HG03432 (cell line): Measurements from ENCODE around the gene DCDC1.

Experiments
- ATAC-seq: cut with Tn5 transposase; IDR thresholded peaks from one replicate; pipeline ENCODE4 v1.9.1; 2021; ENCODE audit warnings: mild to moderate bottlenecking, moderate library complexity; ENCODE audit not compliant: unreplicated experiment

DCDC1 gene

GRCh38 chr11:30859669-30860068, 509.9 kb downstream of the DCDC1 start:
- no peak for ATAC-seq

DNA sequence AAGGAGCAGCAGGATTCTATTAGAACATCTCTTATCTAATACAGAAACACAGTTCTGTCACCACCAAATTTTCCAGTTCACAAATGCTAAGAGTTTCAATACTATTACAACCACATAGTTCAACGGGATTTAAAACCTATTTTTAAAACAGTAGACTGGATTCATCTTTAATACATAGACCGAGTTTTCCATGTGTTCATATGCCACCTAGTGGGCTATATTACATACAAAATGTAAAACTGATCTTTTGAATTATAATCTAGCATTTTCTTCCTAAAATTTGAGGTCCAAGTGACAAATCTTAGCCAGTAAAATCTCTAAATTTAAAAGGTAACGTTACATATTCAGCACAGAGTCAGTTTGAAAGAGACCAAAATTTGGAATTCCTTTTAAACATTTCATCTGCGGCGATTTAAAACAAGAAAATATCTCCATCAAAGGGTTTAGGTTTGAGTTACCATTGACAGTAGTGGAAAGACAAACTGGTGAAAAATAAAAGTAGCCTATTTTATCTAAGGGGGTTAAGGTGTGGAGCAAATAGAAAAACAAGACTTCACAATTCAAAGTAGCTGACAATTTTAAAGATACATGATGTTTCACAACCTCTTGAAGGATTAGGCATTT, 514.0 kb downstream of the DCDC1 start:
- no peak for ATAC-seq

DNA sequence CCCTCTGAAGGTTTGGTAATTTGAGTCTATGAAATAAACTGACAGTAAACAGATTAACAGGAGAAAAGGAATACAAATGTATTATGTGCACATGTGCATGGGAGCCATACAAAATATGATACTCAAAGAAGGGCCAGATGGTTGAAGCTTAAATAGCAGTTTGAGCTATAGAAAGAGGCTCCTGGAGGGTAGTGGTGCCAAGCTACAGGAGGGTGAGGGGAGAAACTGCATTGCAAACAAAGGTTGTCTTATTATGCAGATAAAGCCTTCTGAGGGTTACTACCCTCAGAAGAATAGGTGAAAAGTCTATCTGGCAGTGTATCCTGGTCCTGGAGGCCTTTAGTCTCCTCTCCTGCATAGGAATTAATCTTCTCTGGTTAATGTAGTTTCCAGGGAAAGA, 516.1 kb downstream of the DCDC1 start:
- ATAC-seq: no peak

DNA sequence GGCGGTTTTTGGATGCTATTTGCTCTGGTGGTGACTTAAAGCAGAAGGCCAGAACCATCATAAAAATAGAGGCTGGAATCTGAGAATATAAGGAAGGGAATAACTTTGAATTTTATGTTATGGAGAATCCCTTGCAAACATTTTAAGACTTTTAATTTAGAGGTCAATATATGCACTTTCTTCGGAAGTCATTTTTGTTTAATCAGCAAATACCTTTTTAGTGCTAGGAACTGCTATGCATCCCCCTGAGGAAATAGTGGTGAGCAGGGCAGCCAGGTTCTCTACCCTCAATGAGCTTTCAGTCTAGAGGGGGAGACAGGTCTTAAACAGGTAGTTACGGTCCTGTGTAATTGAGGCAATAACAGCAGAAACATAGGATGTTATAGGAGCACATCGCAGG, 516.9 kb downstream of the DCDC1 start:
- ATAC-seq: no peak

DNA sequence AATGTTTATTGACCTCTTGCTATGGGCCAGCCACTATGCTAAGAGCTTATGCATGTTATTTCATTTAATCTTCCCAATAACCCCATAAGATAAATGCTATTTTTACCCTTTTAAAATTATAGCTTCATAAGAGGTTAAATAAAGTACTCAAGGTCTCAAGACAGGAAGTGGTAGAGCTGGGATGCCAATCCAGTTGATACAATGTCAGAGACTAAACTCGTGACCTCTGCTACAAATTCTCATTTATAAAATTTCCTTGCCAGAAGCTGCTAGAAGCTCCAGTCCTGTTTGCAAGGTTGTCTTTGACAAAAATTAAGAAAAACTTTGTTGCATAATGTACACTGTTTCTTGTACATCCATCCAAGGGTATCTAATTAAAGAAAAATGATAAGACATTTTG, 517.4 kb downstream of the DCDC1 start:
- no peak for ATAC-seq

DNA sequence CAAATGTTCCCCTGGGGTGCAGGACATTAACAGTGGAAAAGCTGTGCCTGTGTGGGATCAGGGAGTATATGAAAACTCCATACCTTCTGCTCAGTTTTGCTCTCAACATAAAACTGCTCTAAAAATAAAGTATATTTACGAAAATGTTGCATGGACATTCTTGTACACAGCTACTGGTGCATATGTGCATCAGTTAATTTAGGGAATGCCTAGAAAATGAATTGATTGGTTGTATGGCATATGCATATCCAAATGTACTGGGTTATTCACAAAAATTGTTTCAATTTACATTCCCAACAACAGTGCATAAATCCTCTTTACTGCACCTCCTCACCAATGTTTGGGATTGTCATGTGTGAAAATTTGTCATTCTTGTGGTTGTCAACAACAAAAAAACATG, 532.3 kb downstream of the DCDC1 start:
- no peak for ATAC-seq

DNA sequence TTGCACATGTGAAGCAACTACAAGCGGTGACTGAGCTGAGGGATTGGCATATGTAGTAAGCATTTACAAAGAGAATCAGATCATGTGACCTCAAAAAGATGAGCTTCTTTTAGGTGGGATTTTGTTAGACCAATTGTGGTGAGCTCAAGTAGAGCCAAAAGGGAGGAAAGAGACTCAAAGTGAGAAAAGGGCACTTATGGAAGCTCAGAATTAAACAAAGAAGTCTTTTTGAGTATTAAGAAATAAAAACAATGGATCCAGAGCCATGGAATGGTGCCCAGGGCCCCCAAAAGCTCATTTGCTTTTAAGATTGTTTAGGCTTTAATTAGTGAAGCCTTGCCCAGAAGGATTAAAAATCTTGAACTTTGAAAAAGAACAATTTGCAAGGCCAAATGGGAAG, 536.7 kb downstream of the DCDC1 start:
- ATAC-seq: no peak

DNA sequence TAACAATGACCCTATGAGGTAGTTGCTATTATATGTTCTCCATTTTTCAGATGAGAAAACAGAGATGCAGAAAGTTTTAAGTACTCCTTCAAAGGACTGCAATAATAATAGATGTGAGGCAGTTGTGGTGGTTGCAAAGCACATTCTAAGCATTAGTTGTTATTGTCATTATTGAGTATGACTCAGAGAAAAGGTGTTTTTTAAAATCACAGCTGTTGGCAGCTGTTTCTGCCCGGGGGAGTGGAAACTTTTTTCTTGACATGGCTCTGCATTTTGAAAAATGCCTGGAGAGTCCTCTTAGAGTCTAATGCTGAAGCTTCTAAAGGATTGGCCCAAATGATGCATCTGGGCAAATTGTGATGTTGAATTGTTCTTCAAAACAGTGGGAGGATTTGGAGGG, 538.9 kb downstream of the DCDC1 start:
- no peak for ATAC-seq

DNA sequence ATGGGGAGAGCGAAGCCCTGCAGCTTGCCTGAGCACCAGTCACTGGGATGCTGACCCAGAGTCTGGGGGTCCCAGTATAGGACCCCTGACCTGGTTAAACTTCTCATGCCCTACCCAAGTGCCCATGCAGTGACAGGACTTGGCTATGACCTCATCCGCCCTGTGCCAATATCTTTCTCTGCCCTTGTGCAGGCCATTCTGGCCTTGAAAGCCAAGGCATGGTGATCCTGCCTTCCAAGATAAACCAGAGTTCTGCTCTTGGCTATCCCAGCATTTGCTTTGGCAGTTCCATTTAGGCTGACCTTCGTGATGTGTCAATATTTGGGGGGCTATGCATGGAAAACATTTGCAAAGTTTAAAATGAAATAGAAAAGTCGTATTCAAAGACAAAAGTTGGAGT, 542.6 kb downstream of the DCDC1 start:
- no peak for ATAC-seq

GRCh38 chr11:30825723-30826122, 543.8 kb downstream of the DCDC1 start:
- ATAC-seq: no peak

DNA sequence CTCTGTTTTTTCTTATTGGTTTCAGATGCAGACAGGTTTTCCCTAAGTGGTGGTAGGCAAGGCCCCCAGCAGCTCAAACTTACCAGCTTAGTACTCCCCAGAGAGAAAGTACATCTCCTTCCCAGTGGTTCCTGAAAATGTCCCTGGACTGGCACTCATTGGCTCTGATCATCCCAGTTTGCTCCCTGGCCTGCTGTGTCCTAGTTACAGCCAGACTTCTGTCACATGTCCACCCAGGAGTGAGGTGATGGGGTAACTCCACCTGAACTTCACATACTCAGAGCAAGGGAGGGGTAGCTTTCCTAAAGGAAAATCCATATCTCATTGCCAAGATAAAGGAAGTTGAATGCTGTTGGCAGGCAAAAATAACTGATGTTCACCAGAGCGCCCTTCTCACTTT, 546.4 kb downstream of the DCDC1 start:
- no peak for ATAC-seq

DNA sequence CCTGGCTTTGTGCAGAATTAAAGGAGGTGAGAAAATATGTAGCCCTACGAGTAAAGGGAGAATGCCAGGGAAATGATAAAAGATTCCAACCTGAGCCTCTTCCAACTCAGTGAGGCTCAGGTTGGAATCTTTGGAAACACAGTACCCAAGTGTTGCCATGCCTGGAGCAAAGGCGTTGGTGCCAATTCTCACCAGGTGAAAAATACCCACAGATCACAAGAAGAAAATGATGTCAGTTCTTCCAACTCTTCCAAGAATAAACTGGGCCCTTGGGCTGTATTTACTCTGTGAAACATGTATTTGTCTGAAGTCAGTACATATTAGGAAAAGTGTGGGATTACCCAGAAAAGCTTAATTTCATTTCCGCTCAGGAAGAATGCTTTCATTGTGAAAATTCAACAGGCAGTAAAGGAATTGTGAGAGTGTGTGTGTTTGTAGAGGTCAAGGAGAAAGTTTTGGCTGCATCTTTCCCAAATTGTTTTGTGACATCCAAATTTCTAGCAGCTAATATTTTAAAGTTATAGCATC, 548.0 kb downstream of the DCDC1 start:
- no peak for ATAC-seq

DNA sequence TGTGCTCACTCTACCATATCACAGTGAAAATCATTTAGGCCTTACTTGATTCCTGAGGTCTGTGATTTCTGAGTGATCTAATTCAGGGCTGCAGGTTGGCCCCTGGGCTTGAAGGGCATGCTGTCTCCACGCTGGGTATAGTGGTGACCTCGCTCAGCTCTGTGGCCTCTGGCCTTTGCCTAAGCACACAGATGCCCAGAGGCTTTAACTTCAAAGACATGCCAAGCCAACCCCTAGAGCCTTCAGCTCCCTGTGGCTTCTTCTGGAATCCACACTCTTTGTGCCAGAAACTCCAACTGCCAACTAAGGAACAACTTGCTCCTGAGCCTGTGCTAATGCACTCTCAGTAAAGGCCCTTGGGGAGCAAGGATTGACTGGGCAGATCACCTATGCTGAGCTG, 550.8 kb downstream of the DCDC1 start:
- no peak for ATAC-seq

GRCh38 chr11:30816959-30817880, 552.3 kb downstream of the DCDC1 start:
- no peak for ATAC-seq

GRCh38 chr11:30815619-30816018, 553.9 kb downstream of the DCDC1 start:
- no peak for ATAC-seq

- ATAC-seq: no peak
Observed at GRCh38 chr11:30814737-30815136, 554.8 kb downstream of the DCDC1 start.
